Endothelial cell of umbilical vein (primary cell): ENCODE measurements around the gene GRK4. TPM values are rescaled to one million over a fixed set of nuclear protein-coding genes. Genes with fewer than 3 reads are reported as not detected.

Experiments used
- BruUV-seq: library from RNA; stranded (reverse); fragments of 400-500 nt; replicated peaks from 2 replicates; lab custom pipeline; 2021; lab: Mats Ljungman, UMichigan
- CTCF ChIA-PET: fragments of 300-600, 350-600 bp; sonication (Branson Sonifier 250); formaldehyde crosslinking; loops from one replicate; lab custom pipeline; 2021; ENCODE audit warnings: antibody characterized with exemption, inconsistent platforms; lab: Charles Lee
- POLR2A ChIA-PET: fragments of 300-600, 350-600 bp; sonication (Branson Sonifier 250); formaldehyde crosslinking; loops from one replicate; lab custom pipeline; 2021; ENCODE audit warnings: antibody characterized with exemption, inconsistent platforms; lab: Charles Lee
- DNase-seq: peaks from one replicate; pipeline ENCODE4 v3.0.0-alpha.2; 2011; ENCODE audit warnings: low read depth, low spot score
- FAIRE-seq: peaks from 2 replicates; lab custom pipeline; 2011; peaks lifted over from hg19 to GRCh38; lab: Jason Lieb, UNC
- H2AFZ ChIP-seq: 2 replicates; pipeline ENCODE4 v1.6.0; 2012; ENCODE audit warnings: low read depth, low read length, control low read depth, inconsistent platforms
- H3K27ac ChIP-seq: 2 replicates; pipeline ENCODE4 v1.5.1; 2011; ENCODE audit warnings: low read depth, mild to moderate bottlenecking, control low read depth, low read length, moderate library complexity; ENCODE audit not compliant: insufficient read depth
- H3K27me3 ChIP-seq, 2 experiments: 2 replicates each; pipeline versions ENCODE4 v1.6.0 to v1.6.1; 2011; ENCODE audit warnings: low read length in 2 of 2, mixed read lengths in 1 of 2; ENCODE audit not compliant: control insufficient read depth in 2 of 2, insufficient read depth in 2 of 2
- H3K36me3 ChIP-seq, 2 experiments: 2 replicates in 1 of 2; 3 replicates in 1 of 2; pipeline ENCODE4 v1.5.1; 2011; ENCODE audit warnings: low read length in 2 of 2, mild to moderate bottlenecking in 1 of 2, moderate library complexity in 1 of 2; ENCODE audit not compliant: control insufficient read depth in 2 of 2, insufficient read depth in 2 of 2; ENCODE audit errors: extremely low read depth in 1 of 2
- H3K4me1 ChIP-seq: 3 replicates; pipeline ENCODE4 v1.5.1; 2011; ENCODE audit warnings: mild to moderate bottlenecking, low read length; ENCODE audit not compliant: control insufficient read depth, insufficient read depth; ENCODE audit errors: extremely low read depth
- H3K4me2 ChIP-seq: 2 replicates; pipeline ENCODE4 v1.6.1; 2011; ENCODE audit warnings: low read length, control low read depth, mixed read lengths; ENCODE audit not compliant: insufficient read depth
- H3K4me3 ChIP-seq, 3 experiments: fragments of 200-600 bp in 1 of 3; sonication (generic), shearing (Covaris generic) in 1 of 3; replicated peaks in 1 of 3; 2 replicates each; pipeline ENCODE4 v1.5.1; 2011 to 2016; ENCODE audit warnings: control low read depth in 3 of 3, low read length in 3 of 3, mild to moderate bottlenecking in 2 of 3, inconsistent platforms in 1 of 3, low read depth in 1 of 3, moderate library complexity in 1 of 3; ENCODE audit not compliant: insufficient read depth in 1 of 3
- H3K79me2 ChIP-seq: 2 replicates; pipeline ENCODE4 v1.6.0; 2012; ENCODE audit warnings: low read length, inconsistent platforms; ENCODE audit not compliant: control insufficient read depth, insufficient read depth
- H3K9ac ChIP-seq: replicated peaks from 2 replicates; pipeline ENCODE3; 2011; ENCODE audit warnings: low read length, control low read depth; ENCODE audit not compliant: insufficient read depth; ENCODE audit errors: extremely low read depth
- H3K9me1 ChIP-seq: replicated peaks from 3 replicates; pipeline ENCODE4 v1.6.0; 2011; ENCODE audit warnings: mild to moderate bottlenecking, low read length; ENCODE audit not compliant: control insufficient read depth, insufficient read depth; ENCODE audit errors: extremely low read depth
- H3K9me3 ChIP-seq: replicated peaks from 2 replicates; pipeline ENCODE4 v1.5.1; 2012; ENCODE audit warnings: low read length, inconsistent platforms; ENCODE audit not compliant: control insufficient read depth, insufficient read depth
- H4K20me1 ChIP-seq: replicated peaks from 2 replicates; pipeline ENCODE3; 2011; ENCODE audit warnings: mild to moderate bottlenecking, low read length; ENCODE audit not compliant: control insufficient read depth, insufficient read depth; ENCODE audit errors: extremely low read depth
- CTCF ChIP-seq, 2 donors: IDR thresholded peaks; 1 replicate in 1 of 2; 2 replicates in 1 of 2; pipeline ENCODE4 v1.5.1; 2011; ENCODE audit warnings: low read length in 2 of 2, mild to moderate bottlenecking in 2 of 2, moderate library complexity in 2 of 2, control low read depth in 1 of 2, inconsistent platforms in 1 of 2, low read depth in 1 of 2; ENCODE audit not compliant: insufficient read depth in 1 of 2; ENCODE audit errors: extremely low read depth in 1 of 2
- FOS ChIP-seq: IDR thresholded peaks from 2 replicates; pipeline ENCODE4 v1.6.1; 2011; ENCODE audit warnings: mild to moderate bottlenecking, low read length, moderate library complexity, borderline replicate concordance; ENCODE audit not compliant: insufficient read depth
- JUN ChIP-seq: IDR thresholded peaks from 2 replicates; pipeline ENCODE4 v1.6.1; 2011; ENCODE audit warnings: borderline replicate concordance, low read depth; ENCODE audit not compliant: insufficient read length, insufficient read depth
- MAX ChIP-seq: IDR thresholded peaks from 2 replicates; pipeline ENCODE4 v1.6.1; 2011; ENCODE audit not compliant: insufficient read depth, insufficient read length
- MYC ChIP-seq: IDR thresholded peaks from one replicate; pipeline ENCODE4 v1.6.1; 2011; ENCODE audit warnings: mild to moderate bottlenecking, low read depth, low read length
- POLR2AphosphoS5 ChIP-seq: IDR thresholded peaks from 2 replicates; pipeline ENCODE4 v1.6.1; 2012; ENCODE audit warnings: low read depth, mild to moderate bottlenecking, control low read depth, low read length, moderate library complexity; ENCODE audit not compliant: insufficient read depth
- dilution Hi-C: fragments of 300-500 bp; cut with MboI; formaldehyde crosslinking; loops from one replicate; pipeline ENCODE4 v1.15.0; 2019; ENCODE audit warnings: low sequenced_read_pairs; ENCODE audit not compliant: extremely low pct_ligation_motif_present
- intact Hi-C: fragments of 100-400 bp; cut with micrococcal nuclease; formaldehyde crosslinking; loops from one replicate; pipeline ENCODE4 v1.10.0; 2022
- polyA plus RNA-seq, 4 experiments: library from polyadenylated mRNA; depleted of rRNA in 3 of 4; stranded (reverse) in 3 of 4; unstranded in 1 of 4; fragments of >200 nt; gene quantifications; 2 replicates each; pipeline versions ENCODE4 v1.2.1 to v1.2.3, GENCODE V29; 2011 to 2012; ENCODE audit warnings: missing spikeins in 1 of 4
- total RNA-seq: library from RNA; stranded (reverse); gene quantifications from 2 replicates; pipeline ENCODE4 v1.2.3, GENCODE V29; 2021

Gene GRK4
- total and polyA plus RNA-seq, 2 donors (not counting 3 experiments of a cell fraction or from before 2014, with no cell fraction given): 3.1 to 6.3 TPM

- Histone ChIP-seq H3K36me3 (no peaks in the 10 kb centered on the region), H4K20me1 (no peaks in the 10 kb centered on the region), H3K79me2 (no peaks in the 10 kb centered on the region), H3K9ac (no peak overlapping the region), H3K4me2 (no peak overlapping the region), H3K9me3 (no peaks in the 10 kb centered on the region), H3K4me1 (peaks cover 7% of the 10 kb centered on the region), H3K4me3 (no peak overlapping the region), H3K27me3 (no peaks in the 10 kb centered on the region), H2AFZ (no peak overlapping the region), H3K9me1 (no peaks in the 10 kb centered on the region), H3K27ac (no peak overlapping the region)
- ChIA-PET CTCF (interaction anchor here (1.8 kb wide), 1 partner anchor 65 kb away, joined by 4 read pairs; no protein-coding TSS in a partner anchor), POLR2A (interaction anchor here (0.6 kb wide), 1 partner anchor 19 kb away, joined by 4 read pairs; no protein-coding TSS in a partner anchor)
- TF ChIP-seq MYC (no peak), POLR2AphosphoS5 (no peak), MAX (no peak), CTCF (IDR thresholded peaks at IDR 0.05; ENCODE audit: extremely low read depth in 1 of 2, insufficient read depth in 1 of 2, low read depth in 1 of 2, low read length in 2 of 2) (no peak), JUN (no peak), FOS (no peak)
- no peak for FAIRE-seq
- intact Hi-C loops (no loop called here), dilution Hi-C loops (no loop called here)
- no TSS peak for BruUV-seq
- DNase-seq: no peak
These were observed 80.1 kb downstream of the GRK4 start for GRCh38 chr4:3043282-3044020.
